Kidney (tissue), 14 donors: ENCODE results near the gene MLPH. TPM values are rescaled to one million over a fixed set of nuclear protein-coding genes. Genes with fewer than 3 reads are reported as not detected.

Experiments
- DNase-seq, 5 donors: peaks; one replicate each; pipeline ENCODE4 v3.0.0-alpha.2; 2013 to 2020
- FAIRE-seq: peaks from 2 replicates; lab custom pipeline; 2012; peaks lifted over from hg19 to GRCh38; lab: Jason Lieb, UNC
- H3K27ac ChIP-seq, 2 donors: one replicate each; pipeline ENCODE4 v1.7.0; 2013; ENCODE audit warnings: low read depth in 2 of 2, low read length in 2 of 2, inconsistent platforms in 1 of 2
- H3K27me3 ChIP-seq: one replicate; pipeline ENCODE4 v1.7.1; 2013; ENCODE audit warnings: low read length, inconsistent platforms; ENCODE audit not compliant: control insufficient read depth, insufficient read depth
- H3K36me3 ChIP-seq, 3 donors: one replicate each; pipeline versions ENCODE4 v1.7.0 to v1.7.1; 2013; ENCODE audit warnings: low read length in 3 of 3, control low read depth in 1 of 3, inconsistent platforms in 1 of 3; ENCODE audit not compliant: insufficient read depth in 3 of 3, control insufficient read depth in 2 of 3
- H3K4me1 ChIP-seq, 3 donors: one replicate each; pipeline versions ENCODE4 v1.7.0 to v1.7.1; 2013; ENCODE audit warnings: low read length in 3 of 3, inconsistent platforms in 1 of 3, low read depth in 1 of 3; ENCODE audit not compliant: control insufficient read depth in 2 of 3, insufficient read depth in 2 of 3
- H3K4me3 ChIP-seq, 3 donors: one replicate each; pipeline versions ENCODE4 v1.7.0 to v1.8.1; 2013; ENCODE audit warnings: low read length in 3 of 3, control low read depth in 1 of 3, inconsistent platforms in 1 of 3
- H3K9ac ChIP-seq, 3 donors: one replicate each; pipeline versions ENCODE4 v1.7.0 to v1.7.1; 2013; ENCODE audit warnings: low read length in 3 of 3, control low read depth in 1 of 3, inconsistent platforms in 1 of 3
- H3K9me3 ChIP-seq, 3 donors: one replicate each; pipeline versions ENCODE4 v1.7.0 to v1.7.1; 2013; ENCODE audit warnings: low read length in 3 of 3, control low read depth in 1 of 3, inconsistent platforms in 1 of 3; ENCODE audit not compliant: control insufficient read depth in 2 of 3, insufficient read depth in 1 of 3
- CTCF ChIP-seq: IDR thresholded peaks from 3 replicates; pipeline ENCODE4 v1.5.1; 2012; ENCODE audit warnings: mild to moderate bottlenecking, moderate library complexity, borderline replicate concordance; ENCODE audit not compliant: insufficient read depth; ENCODE audit errors: extremely low read depth
- intact Hi-C: fragments of 100-400 bp; cut with DNase I; formaldehyde crosslinking; loops from one replicate; pipeline ENCODE4 v1.11.1; 2022
- polyA plus RNA-seq: library from polyadenylated mRNA; stranded (reverse); fragments of 350-450 nt; fragmentation: Illumina TruSeq; extraction: RNeasy Lipid Tissue Mini Kit (QIAGEN cat#74804); gene quantifications from one replicate; pipeline ENCODE4 v1.2.3, GENCODE V29; 2014; ENCODE audit warnings: low read depth, low replicate concordance; ENCODE audit not compliant: insufficient read depth
- total RNA-seq: library from RNA; stranded (reverse); fragmentation: NEBNext Ultra II Directional; extraction: Animal tissue kit (Norgen Biotek cat#: 25700); gene quantifications from one replicate; pipeline ENCODE4 v1.2.1, GENCODE V29; 2021
- donor health status: control.
- donor health status: control.
- donor health status: control.
- donor health status: control.
- donor health status: control.
- donor health status: DM: yes; HTN: yes; CAD: no.
- donor health status: Normal renal cell carcinoma (clear cell type).

MLPH gene
- total and polyA plus RNA-seq, 2 donors from 2014 or later: 4.6 to 9.6 TPM

- intact Hi-C loops: loop anchor here (5.0 kb wide), 1 partner anchor 57 kb away; no protein-coding TSS in a partner anchor
- no peak for DNase-seq
- no peaks in the 10 kb centered on the region for H3K9me3 ChIP-seq
- FAIRE-seq: no peak
- no peak overlapping the region for H3K27ac ChIP-seq
- H3K4me3 ChIP-seq: no peak overlapping the region
- no peaks in the 10 kb centered on the region for H3K4me1 ChIP-seq
- no peak for TF ChIP-seq CTCF
- no peaks in the 10 kb centered on the region for H3K27me3 ChIP-seq
- no peak overlapping the region for H3K9ac ChIP-seq
- H3K36me3 ChIP-seq: no peaks in the 10 kb centered on the region
These were observed 28.1 kb downstream of the MLPH start for GRCh38 chr2:237515166-237515565.

- intact Hi-C loops: loop anchor here (5.0 kb wide), 1 partner anchor 57 kb away; no protein-coding TSS in a partner anchor
- no peak overlapping the region for H3K27ac ChIP-seq
- H3K4me3 ChIP-seq: no peak overlapping the region
- no peak overlapping the region for H3K9ac ChIP-seq
- no peaks in the 10 kb centered on the region for H3K36me3 ChIP-seq
- TF ChIP-seq CTCF: no peak
- no peaks in the 10 kb centered on the region for H3K27me3 ChIP-seq
- no peaks in the 10 kb centered on the region for H3K4me1 ChIP-seq
- peak in 1 of 5 donors; percentile 61 for DNase-seq
- no peaks in the 10 kb centered on the region for H3K9me3 ChIP-seq
- no peak for FAIRE-seq
These were observed 28.7 kb downstream of the MLPH start for GRCh38 chr2:237515621-237516275.

- no peak for TF ChIP-seq CTCF
- intact Hi-C loops: loop anchor here (5.0 kb wide), 1 partner anchor 55 kb away; no protein-coding TSS in a partner anchor
- Histone ChIP-seq H3K4me3 (no peak overlapping the region), H3K4me1 (no peaks in the 10 kb centered on the region), H3K36me3 (no peaks in the 10 kb centered on the region), H3K9ac (no peak overlapping the region), H3K27me3 (no peaks in the 10 kb centered on the region), H3K27ac (no peak overlapping the region), H3K9me3 (no peaks in the 10 kb centered on the region)
- FAIRE-seq (no peak), DNase-seq (no peak)
These were observed 30.1 kb downstream of the MLPH start for GRCh38 chr2:237517163-237517562.
